HepG2 (cell line): ENCODE results near the gene TEX51. TPM values are rescaled to one million over a fixed set of nuclear protein-coding genes. Genes with fewer than 3 reads are reported as not detected.

Experiments used
- ATAC-seq: fragments of 200-7000 bp; cut with Tn5 transposase; 3 replicates; pipeline ENCODE4 v1.9.1; 2020; ENCODE audit warnings: mild to moderate bottlenecking, moderate library complexity
- BruUV-seq: library from RNA; stranded (reverse); fragments of 400-500 nt; replicated peaks from 2 replicates; lab custom pipeline; 2021; lab: Mats Ljungman, UMichigan
- CTCF ChIA-PET: fragments of 300-600 bp; formaldehyde crosslinking; extraction: SDS; loops from one replicate; lab custom pipeline; 2021; ENCODE audit warnings: low total read pairs, inconsistent platforms, low intra/inter-chr PET ratio; lab: Yijun Ruan, JAX
- POLR2A ChIA-PET: fragments of 350-600 bp; sonication (Branson Sonifier 250); formaldehyde crosslinking; loops from one replicate; lab custom pipeline; 2020; ENCODE audit warnings: antibody characterized with exemption, inconsistent platforms; lab: Yijun Ruan, JAX
- DNase-seq: peaks from one replicate; pipeline ENCODE4 v3.0.0-alpha.2; 2015; ENCODE audit warnings: low spot score
- FAIRE-seq: peaks from 3 replicates; lab custom pipeline; 2011; peaks lifted over from hg19 to GRCh38; lab: Jason Lieb, UNC
- H2AFZ ChIP-seq: one replicate; pipeline ENCODE4 v1.6.1; 2011; ENCODE audit warnings: low read length, inconsistent platforms
- H3K27ac ChIP-seq: fragments of 300-600 bp; 3 replicates; pipeline ENCODE4 v1.8.0; 2011; ENCODE audit warnings: mixed run types, mild to moderate bottlenecking, mixed read lengths, low read length, inconsistent platforms; ENCODE audit not compliant: insufficient read depth; ENCODE audit errors: extremely low read length
- H3K27me3 ChIP-seq, 2 experiments: fragments of 200-600 bp in 1 of 2; 2 replicates in 1 of 2; 3 replicates in 1 of 2; pipeline versions ENCODE4 v1.6.0 to v1.8.0; 2011; ENCODE audit warnings: low read length in 2 of 2, mild to moderate bottlenecking in 2 of 2, moderate library complexity in 2 of 2, inconsistent platforms in 1 of 2; ENCODE audit not compliant: insufficient read depth in 2 of 2, control insufficient read depth in 1 of 2
- H3K36me3 ChIP-seq, 2 experiments: fragments of 200-600 bp in 1 of 2; replicated peaks in 1 of 2; 2 replicates in 1 of 2; 3 replicates in 1 of 2; pipeline versions ENCODE4 v1.5.1 to v1.8.0; 2011; ENCODE audit warnings: low read length in 2 of 2, inconsistent platforms in 1 of 2; ENCODE audit not compliant: insufficient read depth in 2 of 2, control insufficient read depth in 1 of 2
- H3K4me1 ChIP-seq: 2 replicates; pipeline ENCODE4 v1.5.1; 2012; ENCODE audit warnings: low read length, inconsistent platforms; ENCODE audit not compliant: insufficient read depth
- H3K4me2 ChIP-seq: 2 replicates; pipeline ENCODE4 v1.6.0; 2011; ENCODE audit warnings: low read depth, low read length, inconsistent platforms
- H3K4me3 ChIP-seq, 3 experiments: fragments of 200-600 bp in 1 of 3; sonication (generic), shearing (Covaris generic) in 1 of 3; replicated peaks in 1 of 3; 2 replicates each; pipeline ENCODE4 v1.5.1; 2011 to 2016; ENCODE audit warnings: low read length in 3 of 3, inconsistent platforms in 2 of 3, low read depth in 2 of 3, mild to moderate bottlenecking in 2 of 3, control low read depth in 1 of 3, mixed read lengths in 1 of 3; ENCODE audit not compliant: insufficient read depth in 1 of 3
- H3K79me2 ChIP-seq: one replicate; pipeline ENCODE4 v1.6.1; 2011; ENCODE audit warnings: low read length, inconsistent platforms; ENCODE audit not compliant: insufficient read depth
- H3K9ac ChIP-seq: 2 replicates; pipeline ENCODE4 v1.6.0; 2011; ENCODE audit warnings: mild to moderate bottlenecking, low read depth, low read length, inconsistent platforms; ENCODE audit not compliant: insufficient read depth
- H3K9me3 ChIP-seq: 2 replicates; pipeline ENCODE4 v1.5.1; 2012; ENCODE audit warnings: mild to moderate bottlenecking, low read length
- H4K20me1 ChIP-seq: 2 replicates; pipeline ENCODE4 v1.6.0; 2011; ENCODE audit warnings: inconsistent platforms, mild to moderate bottlenecking, low read length, moderate library complexity; ENCODE audit not compliant: insufficient read depth
- FOXK1 ChIP-seq: sonication (generic); formaldehyde crosslinking; IDR thresholded peaks from 2 replicates; pipeline ENCODE4 v1.4.0; 2020; ENCODE audit warnings: low read depth, missing genetic modification reagents, borderline replicate concordance
- HES4 ChIP-seq: sonication (generic); formaldehyde crosslinking; IDR thresholded peaks from 2 replicates; pipeline ENCODE4 v1.9.0; 2021; ENCODE audit warnings: mild to moderate bottlenecking, missing genetic modification reagents, borderline replicate concordance
- KDM4B ChIP-seq: sonication (generic); formaldehyde crosslinking; IDR thresholded peaks from 2 replicates; pipeline ENCODE4 v1.4.0; 2020; ENCODE audit warnings: missing genetic modification reagents
- MAF1 ChIP-seq: sonication (generic); formaldehyde crosslinking; IDR thresholded peaks from 2 replicates; pipeline ENCODE4 v1.5.0; 2020; ENCODE audit warnings: missing genetic modification reagents, borderline replicate concordance
- MIER3 ChIP-seq: IDR thresholded peaks from 2 replicates; pipeline ENCODE4 v1.6.1; 2016; ENCODE audit warnings: missing compliant biosample characterization, borderline replicate concordance
- NR2F6 ChIP-seq, 2 experiments: IDR thresholded peaks; 2 replicates each; pipeline ENCODE4 v1.6.1; 2016; ENCODE audit warnings: antibody characterized with exemption in 1 of 2, mild to moderate bottlenecking in 1 of 2
- SRSF1 ChIP-seq: fragments of 200-400 bp; formaldehyde crosslinking; optimal IDR thresholded peaks from 2 replicates; pipeline ENCODE3; 2017; ENCODE audit warnings: mild to moderate bottlenecking, low read depth, low read length, moderate library complexity
- ZC3H13 ChIP-seq: sonication (generic); formaldehyde crosslinking; IDR thresholded peaks from 2 replicates; pipeline ENCODE4 v1.8.1; 2023; ENCODE audit warnings: mild to moderate bottlenecking, missing genetic modification reagents, moderate library complexity
- ZKSCAN1 ChIP-seq: fragments of 150-350 bp; IDR thresholded peaks from 2 replicates; pipeline ENCODE4 v1.6.1; 2014; ENCODE audit warnings: low read length
- ZNF333 ChIP-seq: sonication (generic); formaldehyde crosslinking; IDR thresholded peaks from 2 replicates; pipeline ENCODE4 v1.4.0; 2020; ENCODE audit warnings: mild to moderate bottlenecking, missing genetic modification reagents, borderline replicate concordance
- ZNF33B ChIP-seq: sonication (generic); formaldehyde crosslinking; IDR thresholded peaks from 2 replicates; pipeline ENCODE4 v1.5.1; 2020; ENCODE audit warnings: mild to moderate bottlenecking, missing genetic modification reagents
- ZZZ3 ChIP-seq: sonication (generic); formaldehyde crosslinking; IDR thresholded peaks from 2 replicates; pipeline ENCODE4 v1.4.0; 2020; ENCODE audit warnings: missing genetic modification reagents, mild to moderate bottlenecking, borderline replicate concordance
- WGBS: methylation state at CpG from one replicate; pipeline ENCODE4 v1.1.6; 2017; ENCODE audit warnings: low lambda C conversion rate; 5-methylcytosine and 5-hydroxymethylcytosine counted together
- in situ Hi-C: cut with HindIII; loops from 2 replicates; pipeline ENCODE4 v1.10.0; 2017; ENCODE audit warnings: low pct_unique_long_range_greater_than_20kb; ENCODE audit not compliant: extremely low pct_ligation_motif_present
- intact Hi-C: fragments of 100-400 bp; cut with micrococcal nuclease; formaldehyde crosslinking; loops from one replicate; pipeline ENCODE4 v1.10.0; 2022; ENCODE audit not compliant: unreplicated experiment
- polyA plus RNA-seq, 8 experiments: library from polyadenylated mRNA; depleted of rRNA in 3 of 8; stranded (reverse) in 7 of 8; unstranded in 1 of 8; fragments of >200 nt; fragmentation: Illumina TruSeq in 4 of 8; extraction: Trizol in 4 of 8; gene quantifications; 2 replicates each; pipeline versions ENCODE4 v1.2.1 to v1.2.3, GENCODE V29; 2011 to 2016; ENCODE audit warnings: low read depth in 4 of 8, missing spikeins in 1 of 8, mixed read lengths in 1 of 8; ENCODE audit not compliant: insufficient read depth in 1 of 8
- total RNA-seq, 5 experiments: library from RNA; depleted of rRNA; stranded (reverse); fragments of >200 nt; fragmentation: Illumina TruSeq; extraction: Trizol; gene quantifications; 2 replicates each; pipeline ENCODE4 v1.2.3, GENCODE V29; 2016; ENCODE audit warnings: low read depth in 1 of 5

The TEX51 gene
- total and polyA plus RNA-seq, 2 of the 13 experiments (the other 11 are each of a cell fraction or from before 2014, with no cell fraction given) = not detected

DNA sequence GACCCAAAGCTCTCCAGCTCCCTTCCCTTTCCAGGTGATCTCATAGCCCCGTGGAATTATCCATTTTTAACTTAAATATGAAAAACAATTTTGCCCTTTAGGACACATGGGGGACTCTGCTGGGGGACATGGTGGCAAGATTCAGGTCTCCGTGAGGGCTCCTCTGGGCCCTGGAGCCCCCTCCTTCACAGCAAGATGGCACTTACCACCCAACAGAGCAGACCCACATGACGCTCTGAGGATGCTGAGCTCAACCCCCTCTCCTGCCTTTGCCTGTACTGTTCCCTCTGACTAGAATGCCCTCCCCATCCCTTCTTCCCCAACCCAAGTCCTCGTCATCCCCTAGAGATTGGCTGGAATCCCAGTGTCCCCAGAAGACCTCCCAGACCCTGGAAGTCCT is 17.2 kb downstream of the TEX51 start:
- Histone ChIP-seq H3K4me3 (no peak overlapping the region), H3K27me3 (peaks cover 0 to 21% of the 10 kb centered on the region in 2 experiments; a peak in 3 of 5 replicates), H3K79me2 (no peaks in the 10 kb centered on the region), H3K4me2 (no peak overlapping the region), H3K27ac (no peak overlapping the region), H3K36me3 (no peaks in the 10 kb centered on the region), H3K9me3 (no peaks in the 10 kb centered on the region), H4K20me1 (no peaks in the 10 kb centered on the region), H2AFZ (no peak overlapping the region), H3K9ac (no peak overlapping the region), H3K4me1 (no peaks in the 10 kb centered on the region)
- ChIA-PET CTCF (no interaction called here), POLR2A (no interaction called here)
- no peak for FAIRE-seq
- no peak for ATAC-seq
- no TSS peak for BruUV-seq
- no peak for TF ChIP-seq KDM4B
- TF ChIP-seq MAF1 (CRISPR knock-in tag) = no peak
- TF ChIP-seq MIER3 (CRISPR knock-in tag) = no peak
- TF ChIP-seq ZZZ3 = no peak
- no peak for TF ChIP-seq ZNF333 (CRISPR knock-in tag)
- TF ChIP-seq ZC3H13 (CRISPR knock-in tag) = no peak
- no peak for TF ChIP-seq ZKSCAN1
- TF ChIP-seq HES4 (CRISPR knock-in tag) = no peak
- TF ChIP-seq ZNF33B = no peak
- no peak for TF ChIP-seq SRSF1
- no peak for TF ChIP-seq FOXK1
- TF ChIP-seq NR2F6 (IDR thresholded peaks at IDR 0.05) = no peak
- no peak for TF ChIP-seq NR2F6 (CRISPR knock-in tag; IDR thresholded peaks at IDR 0.05)
- no peak for DNase-seq
- in situ Hi-C loops = no loop called here
- 13% methylated on average over 4 of the region's 4 CpGs for WGBS
- intact Hi-C loops = no loop called here
